ENCODE measurements around the gene DLL4. TPM values are rescaled to one million over a fixed set of nuclear protein-coding genes. Genes with fewer than 3 reads are reported as not detected.

Gene DLL4
- total RNA-seq, 1 experiment from 2014 or later: 0.11 TPM

GRCh38 chr15:40955141-40955903, 26.2 kb downstream of the DLL4 start:
- H3K27me3 ChIP-seq (replicated peaks; ENCODE audit: insufficient read depth, low read depth, low read length, poor library complexity): no peaks in the 10 kb centered on the region
- H3K4me3 ChIP-seq (ENCODE audit: low read depth, low read length, poor library complexity, severe bottlenecking): peak overlapping the region; percentile 15
- ChIA-PET CTCF (no interaction called here), POLR2A (ENCODE audit: low non-redundant PET) (interaction anchor here (1.1 kb wide), 1 partner anchor 27 kb away, joined by 5 read pairs; no protein-coding TSS in a partner anchor)
- no peak for DNase-seq (ENCODE audit: low spot score)
- peaks cover 43% of the 10 kb centered on the region for H3K4me1 ChIP-seq (ENCODE audit: insufficient read depth, low read length, poor library complexity, severe bottlenecking)
- H3K27ac ChIP-seq (ENCODE audit: low read depth, low read length, poor library complexity, severe bottlenecking): peak overlapping the region; percentile 42
- no TSS peak for BruUV-seq (replicated peaks)
- intact Hi-C loops (cut with micrococcal nuclease; ENCODE audit: unreplicated experiment): no loop called here
- no peaks in the 10 kb centered on the region for H3K9me3 ChIP-seq (ENCODE audit: low read depth, low read length, poor library complexity, severe bottlenecking)
- peaks cover 21% of the 10 kb centered on the region for H3K36me3 ChIP-seq (ENCODE audit: insufficient read depth, low read length, poor library complexity, severe bottlenecking)
- no peak for TF ChIP-seq EZH2 (IDR thresholded peaks at IDR 0.05; ENCODE audit: borderline replicate concordance, low read depth, low read length, poor library complexity, severe bottlenecking)
- TF ChIP-seq CTCF (conservative IDR thresholded peaks at IDR 0.05; ENCODE audit: low read depth, low read length): no peak

- H3K9me3 ChIP-seq (ENCODE audit: low read depth, low read length, poor library complexity, severe bottlenecking): no peaks in the 10 kb centered on the region
- intact Hi-C loops (cut with micrococcal nuclease; ENCODE audit: unreplicated experiment): no loop called here
- peak overlapping the region; percentile 16 for H3K27ac ChIP-seq (ENCODE audit: low read depth, low read length, poor library complexity, severe bottlenecking)
- peak; percentile 25 for DNase-seq (ENCODE audit: low spot score)
- H3K36me3 ChIP-seq (ENCODE audit: insufficient read depth, low read length, poor library complexity, severe bottlenecking): peaks cover 21% of the 10 kb centered on the region
- ChIA-PET CTCF (no interaction called here), POLR2A (ENCODE audit: low non-redundant PET) (interaction anchor here (0.5 kb wide), 1 partner anchor 51 kb away, joined by 6 read pairs; no protein-coding TSS in a partner anchor)
- H3K27me3 ChIP-seq (replicated peaks; ENCODE audit: insufficient read depth, low read depth, low read length, poor library complexity): no peaks in the 10 kb centered on the region
- peaks cover 43% of the 10 kb centered on the region for H3K4me1 ChIP-seq (ENCODE audit: insufficient read depth, low read length, poor library complexity, severe bottlenecking)
- H3K4me3 ChIP-seq (ENCODE audit: low read depth, low read length, poor library complexity, severe bottlenecking): peak overlapping the region; percentile 15
- TF ChIP-seq CTCF (conservative IDR thresholded peaks at IDR 0.05; ENCODE audit: low read depth, low read length) (no peak), EZH2 (IDR thresholded peaks at IDR 0.05; ENCODE audit: borderline replicate concordance, low read depth, low read length, poor library complexity, severe bottlenecking) (no peak)
- no TSS peak for BruUV-seq (replicated peaks)
Measured at GRCh38 chr15:40955930-40956540, 26.9 kb downstream of the DLL4 start.

GRCh38 chr15:40956541-40956982, 27.4 kb downstream of the DLL4 start:
- ChIA-PET POLR2A (ENCODE audit: low non-redundant PET) (no interaction called here), CTCF (no interaction called here)
- Histone ChIP-seq H3K36me3 (ENCODE audit: insufficient read depth, low read length, poor library complexity, severe bottlenecking) (peaks cover 21% of the 10 kb centered on the region), H3K9me3 (ENCODE audit: low read depth, low read length, poor library complexity, severe bottlenecking) (no peaks in the 10 kb centered on the region), H3K4me1 (ENCODE audit: insufficient read depth, low read length, poor library complexity, severe bottlenecking) (peaks cover 42% of the 10 kb centered on the region), H3K4me3 (ENCODE audit: low read depth, low read length, poor library complexity, severe bottlenecking) (peak overlapping the region; percentile 15), H3K27ac (ENCODE audit: low read depth, low read length, poor library complexity, severe bottlenecking) (no peak overlapping the region), H3K27me3 (replicated peaks; ENCODE audit: insufficient read depth, low read depth, low read length, poor library complexity) (no peaks in the 10 kb centered on the region)
- no peak for TF ChIP-seq CTCF (conservative IDR thresholded peaks at IDR 0.05; ENCODE audit: low read depth, low read length)
- TF ChIP-seq EZH2 (IDR thresholded peaks at IDR 0.05; ENCODE audit: borderline replicate concordance, low read depth, low read length, poor library complexity, severe bottlenecking): no peak
- DNase-seq (ENCODE audit: low spot score): no peak
- intact Hi-C loops (cut with micrococcal nuclease; ENCODE audit: unreplicated experiment): no loop called here
- BruUV-seq (replicated peaks): no TSS peak

Data from A673 (cell line).